Kidney (tissue), 14 donors: ENCODE results near the gene RANBP1. TPM values are rescaled to one million over a fixed set of nuclear protein-coding genes. Genes with fewer than 3 reads are reported as not detected.
A peak's percentile ranks its signal among the peaks of the same experiment; 100 is the strongest.

Experiments
- DNase-seq, 5 donors: peaks; one replicate each; pipeline ENCODE4 v3.0.0-alpha.2; 2013 to 2020
- FAIRE-seq: peaks from 2 replicates; lab custom pipeline; 2012; peaks lifted over from hg19 to GRCh38; lab: Jason Lieb, UNC
- H3K27ac ChIP-seq, 2 donors: one replicate each; pipeline ENCODE4 v1.7.0; 2013; ENCODE audit warnings: low read depth in 2 of 2, low read length in 2 of 2, inconsistent platforms in 1 of 2
- H3K27me3 ChIP-seq: one replicate; pipeline ENCODE4 v1.7.1; 2013; ENCODE audit warnings: low read length, inconsistent platforms; ENCODE audit not compliant: control insufficient read depth, insufficient read depth
- H3K36me3 ChIP-seq, 3 donors: one replicate each; pipeline versions ENCODE4 v1.7.0 to v1.7.1; 2013; ENCODE audit warnings: low read length in 3 of 3, control low read depth in 1 of 3, inconsistent platforms in 1 of 3; ENCODE audit not compliant: insufficient read depth in 3 of 3, control insufficient read depth in 2 of 3
- H3K4me1 ChIP-seq, 3 donors: one replicate each; pipeline versions ENCODE4 v1.7.0 to v1.7.1; 2013; ENCODE audit warnings: low read length in 3 of 3, inconsistent platforms in 1 of 3, low read depth in 1 of 3; ENCODE audit not compliant: control insufficient read depth in 2 of 3, insufficient read depth in 2 of 3
- H3K4me3 ChIP-seq, 3 donors: one replicate each; pipeline versions ENCODE4 v1.7.0 to v1.8.1; 2013; ENCODE audit warnings: low read length in 3 of 3, control low read depth in 1 of 3, inconsistent platforms in 1 of 3
- H3K9ac ChIP-seq, 3 donors: one replicate each; pipeline versions ENCODE4 v1.7.0 to v1.7.1; 2013; ENCODE audit warnings: low read length in 3 of 3, control low read depth in 1 of 3, inconsistent platforms in 1 of 3
- H3K9me3 ChIP-seq, 3 donors: one replicate each; pipeline versions ENCODE4 v1.7.0 to v1.7.1; 2013; ENCODE audit warnings: low read length in 3 of 3, control low read depth in 1 of 3, inconsistent platforms in 1 of 3; ENCODE audit not compliant: control insufficient read depth in 2 of 3, insufficient read depth in 1 of 3
- CTCF ChIP-seq: IDR thresholded peaks from 3 replicates; pipeline ENCODE4 v1.5.1; 2012; ENCODE audit warnings: mild to moderate bottlenecking, moderate library complexity, borderline replicate concordance; ENCODE audit not compliant: insufficient read depth; ENCODE audit errors: extremely low read depth
- intact Hi-C: fragments of 100-400 bp; cut with DNase I; formaldehyde crosslinking; loops from one replicate; pipeline ENCODE4 v1.11.1; 2022
- polyA plus RNA-seq: library from polyadenylated mRNA; stranded (reverse); fragments of 350-450 nt; fragmentation: Illumina TruSeq; extraction: RNeasy Lipid Tissue Mini Kit (QIAGEN cat#74804); gene quantifications from one replicate; pipeline ENCODE4 v1.2.3, GENCODE V29; 2014; ENCODE audit warnings: low read depth, low replicate concordance; ENCODE audit not compliant: insufficient read depth
- total RNA-seq: library from RNA; stranded (reverse); fragmentation: NEBNext Ultra II Directional; extraction: Animal tissue kit (Norgen Biotek cat#: 25700); gene quantifications from one replicate; pipeline ENCODE4 v1.2.1, GENCODE V29; 2021
- donor health status: control.
- donor health status: control.
- donor health status: control.
- donor health status: control.
- donor health status: control.
- donor health status: DM: yes; HTN: yes; CAD: no.
- donor health status: Normal renal cell carcinoma (clear cell type).

Gene RANBP1
- total and polyA plus RNA-seq, 2 donors from 2014 or later = 67.2 to 80.5 TPM

GRCh38 chr22:20080776-20081654 lies 34.9 kb upstream of the RANBP1 start:
- peak; percentile 51 to 77 (median 74) for DNase-seq
- H3K4me1 ChIP-seq = peaks cover 0 to 30% (median 22%) of the 10 kb centered on the region in 3 donors
- peak overlapping the region; percentile 68 to 98 (median 82) for H3K9ac ChIP-seq

GRCh38 chr22:20083157-20083890 lies 32.6 kb upstream of the RANBP1 start:
- intact Hi-C loops = no loop called here
- Histone ChIP-seq H3K27me3 (no peaks in the 10 kb centered on the region), H3K9me3 (no peaks in the 10 kb centered on the region), H3K9ac (no peak overlapping the region), H3K36me3 (peaks cover 4 to 22% (median 21%) of the 10 kb centered on the region in 3 donors), H3K4me3 (no peak overlapping the region), H3K27ac (peak overlapping the region in 1 of 2 donors; percentile 15), H3K4me1 (peaks cover 0 to 30% (median 22%) of the 10 kb centered on the region in 3 donors)
- DNase-seq (peak in 1 of 5 donors; percentile 29), FAIRE-seq (no peak)
- TF ChIP-seq CTCF = no peak

More at GRCh38 chr22:20080776-20081654, 34.9 kb upstream of the RANBP1 start:
- intact Hi-C loops = no loop called here
- H3K36me3 ChIP-seq = peaks cover 0 to 6% (median 3%) of the 10 kb centered on the region in 3 donors
- no peak for TF ChIP-seq CTCF
- H3K9me3 ChIP-seq = no peaks in the 10 kb centered on the region
- peak overlapping the region; percentile 75 to 98 (median 92) for H3K4me3 ChIP-seq
- FAIRE-seq = no peak
- H3K27me3 ChIP-seq = no peaks in the 10 kb centered on the region
- peak overlapping the region; percentile 39 to 75 for H3K27ac ChIP-seq

- FAIRE-seq (no peak), DNase-seq (peak in 1 of 5 donors; percentile 9)
- peaks cover 0 to 30% (median 22%) of the 10 kb centered on the region in 3 donors for H3K4me1 ChIP-seq
- no peak overlapping the region for H3K4me3 ChIP-seq
- H3K27ac ChIP-seq = peak overlapping the region in 1 of 2 donors; percentile 15
- H3K9me3 ChIP-seq = no peaks in the 10 kb centered on the region
- no peak for TF ChIP-seq CTCF
- H3K9ac ChIP-seq = no peak overlapping the region
- intact Hi-C loops = no loop called here
- H3K36me3 ChIP-seq = peaks cover 6 to 27% (median 25%) of the 10 kb centered on the region in 3 donors
- no peaks in the 10 kb centered on the region for H3K27me3 ChIP-seq
Measured at GRCh38 chr22:20083891-20084546, 31.9 kb upstream of the RANBP1 start.
